Umbilical cord (tissue), 2 donors: Measurements from ENCODE around the gene ZBED4. TPM values are rescaled to one million over a fixed set of nuclear protein-coding genes. Genes with fewer than 3 reads are reported as not detected.
A peak's percentile ranks its signal among the peaks of the same experiment; 100 is the strongest.
"Not testable (repeated sequence)": the region's sequence is repeated elsewhere in the genome, so short reads cannot be mapped to it uniquely, and the experiment has no call there.

Experiments used
- DNase-seq: peaks from one replicate; pipeline ENCODE4 v3.0.0-alpha.2; 2015; ENCODE audit warnings: low spot score
- total RNA-seq: library from RNA; depleted of rRNA; stranded (reverse); fragments of >200 nt; gene quantifications from one replicate; pipeline ENCODE4 v1.2.3, GENCODE V29; 2014; ENCODE audit warnings: low replicate concordance; ENCODE audit not compliant: insufficient read depth

Gene ZBED4
- total RNA-seq, 1 donor from 2014 or later: 10.8 TPM

- DNase-seq: not testable (repeated sequence)
These were observed 1.1 kb upstream of the ZBED4 start for GRCh38 chr22:49852568-49852897.

DNA sequence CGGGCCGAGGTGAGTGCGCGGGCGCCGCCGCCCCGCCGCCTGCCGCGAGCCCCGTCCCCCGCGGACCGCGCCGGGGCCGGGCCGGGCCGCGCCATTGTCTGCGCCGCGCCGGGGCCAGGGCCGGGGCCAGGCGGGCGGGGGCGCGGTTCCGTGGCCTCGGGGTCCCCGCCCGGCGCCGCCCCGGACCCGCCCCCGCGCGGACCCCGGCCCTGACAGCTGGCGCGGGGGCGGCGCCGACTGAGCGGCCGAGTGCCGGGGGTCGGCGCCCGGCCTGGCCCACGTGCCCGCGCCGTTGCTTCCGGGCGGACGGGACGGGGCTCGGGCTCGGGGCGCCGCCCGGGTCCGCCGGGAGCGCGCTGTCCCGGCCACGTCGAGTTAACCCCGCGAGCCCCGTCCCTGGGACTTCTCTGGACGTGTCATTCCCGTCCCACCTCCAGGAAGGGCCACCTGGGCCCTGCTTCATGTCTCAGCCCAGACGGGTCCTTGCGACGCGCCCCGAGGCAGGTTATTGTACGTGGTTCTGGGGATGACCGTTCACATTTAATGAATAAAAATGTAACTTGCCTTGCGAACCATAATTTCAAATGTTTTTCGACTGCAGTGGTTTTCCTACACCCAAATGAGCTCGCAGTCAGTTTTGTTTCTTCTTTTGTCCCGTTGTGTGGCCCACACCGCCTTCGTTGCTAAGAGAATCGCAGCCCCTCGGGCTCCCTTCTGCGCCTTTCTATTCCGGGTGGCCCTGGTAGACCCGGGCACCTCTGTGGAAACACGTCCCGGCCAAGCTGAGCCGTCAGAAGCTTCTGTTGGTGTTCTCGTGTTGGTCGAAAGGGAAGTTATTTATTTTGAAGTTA is 562 bp downstream of the ZBED4 start:
- peak; percentile 36 for DNase-seq

DNA sequence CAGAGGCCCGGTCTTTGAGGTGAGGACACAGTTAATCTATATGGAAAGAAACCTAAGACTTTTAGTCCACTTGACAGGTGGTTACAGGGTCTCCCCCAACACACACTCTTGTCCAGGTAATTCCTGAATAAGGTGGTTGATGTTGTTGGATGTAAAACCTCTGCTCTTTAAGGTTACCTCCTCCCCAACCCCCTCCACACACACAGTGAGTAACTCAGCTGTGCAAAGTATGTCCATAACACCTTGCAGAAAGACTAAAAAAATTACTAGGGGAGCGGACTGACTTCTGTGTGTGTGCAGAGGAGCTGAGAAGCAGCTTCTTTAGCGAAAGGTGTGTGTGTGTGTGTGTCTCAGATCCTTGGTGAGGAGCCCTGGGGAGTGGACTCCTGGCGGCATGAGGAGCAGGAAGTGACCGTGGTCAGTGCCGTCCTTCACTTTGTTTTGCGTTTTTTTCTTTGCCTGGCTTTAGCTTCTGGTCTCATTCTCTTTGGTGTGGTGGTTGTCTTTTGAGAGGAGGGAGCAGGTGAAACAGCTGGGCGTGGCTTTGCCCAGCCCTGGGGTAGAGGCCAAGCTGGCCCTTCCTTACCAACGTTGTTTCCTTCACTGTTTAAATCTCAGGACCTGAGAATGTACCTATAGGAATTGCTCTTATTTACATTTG is 1.7 kb downstream of the ZBED4 start:
- DNase-seq: no peak

GRCh38 chr22:49856343-49856742 is 2.7 kb downstream of the ZBED4 start:
- no peak for DNase-seq

GRCh38 chr22:49856766-49857618 is 3.3 kb downstream of the ZBED4 start:
- no peak for DNase-seq

DNA sequence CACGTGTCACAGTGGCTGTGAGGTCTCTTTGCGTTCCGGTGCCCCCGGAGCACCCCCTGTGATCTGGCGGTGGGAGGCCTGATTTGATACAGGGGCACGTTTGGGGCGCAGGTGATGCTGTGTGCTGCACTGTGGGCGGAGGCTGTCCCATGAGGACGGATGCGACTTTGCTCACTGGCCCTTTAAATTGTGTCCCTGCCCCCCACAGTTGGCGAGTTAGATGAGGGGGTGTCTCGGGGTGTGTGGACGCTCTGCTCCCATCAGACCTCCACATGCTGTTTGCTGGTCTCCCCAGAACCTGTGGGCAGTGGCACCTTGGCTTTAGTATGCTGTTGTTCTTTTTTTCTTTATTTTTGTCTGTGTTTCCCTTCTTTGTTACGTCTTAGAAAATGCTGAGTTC is 5.2 kb downstream of the ZBED4 start:
- no peak for DNase-seq

GRCh38 chr22:49861642-49862495 is 8.2 kb downstream of the ZBED4 start:
- no peak for DNase-seq

DNA sequence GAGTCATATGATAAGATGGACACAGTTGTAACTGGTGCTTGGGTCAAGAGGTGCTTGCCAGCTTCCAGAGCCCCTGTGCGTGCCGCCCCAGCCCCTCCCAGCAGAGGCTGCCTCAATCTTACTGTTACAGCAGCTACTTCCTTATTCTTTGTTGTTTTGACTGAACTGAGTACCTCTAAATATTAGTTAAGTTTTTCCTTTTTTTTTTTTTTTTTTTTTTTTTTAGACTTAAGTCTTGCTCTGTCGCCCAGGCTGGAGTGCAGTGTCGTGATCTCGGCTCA is 8.8 kb downstream of the ZBED4 start:
- no peak for DNase-seq

DNA sequence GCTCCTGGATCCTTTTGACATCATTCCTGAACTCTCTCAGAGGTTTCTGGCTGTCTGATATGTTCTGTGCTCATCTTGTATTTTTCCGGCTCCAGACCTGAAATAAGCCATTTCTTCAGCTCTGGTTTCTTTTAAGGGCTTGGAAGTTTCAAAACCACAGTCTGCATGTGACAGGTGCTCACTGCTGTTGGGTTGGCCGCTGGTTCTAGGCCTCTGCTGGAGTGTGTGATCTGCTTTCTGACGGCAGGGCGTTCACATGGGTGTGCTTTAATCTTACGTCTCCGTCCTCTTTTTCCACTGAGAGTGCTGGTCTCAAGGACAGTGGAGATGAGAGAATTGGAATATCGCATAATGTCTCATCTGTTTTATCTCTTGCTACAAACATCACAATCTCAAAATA is 10.3 kb downstream of the ZBED4 start:
- no peak for DNase-seq

DNA sequence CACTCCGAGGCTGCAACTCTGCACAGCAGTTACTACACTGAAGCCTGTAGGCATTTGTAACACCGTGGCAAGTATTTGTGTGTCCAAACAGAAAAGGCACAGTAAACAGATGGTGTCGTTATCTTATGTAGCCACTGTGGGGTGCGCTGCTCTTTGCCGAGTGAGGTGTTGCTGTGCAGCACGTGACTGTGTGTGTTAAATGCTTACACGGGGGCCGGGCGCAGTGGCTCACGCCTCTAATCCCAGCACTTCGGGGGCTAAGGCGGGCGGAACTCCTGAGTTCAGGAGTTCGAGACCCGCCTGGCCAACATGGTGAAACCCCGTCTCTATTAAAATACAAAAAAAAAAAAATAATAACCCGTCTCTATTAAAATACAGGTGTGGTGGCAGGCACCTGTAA is 11.5 kb downstream of the ZBED4 start:
- DNase-seq: no peak

GRCh38 chr22:49866134-49866533 is 12.5 kb downstream of the ZBED4 start:
- DNase-seq: no peak

- DNase-seq: no peak
These were observed 13.0 kb downstream of the ZBED4 start for GRCh38 chr22:49866646-49867045.

DNA sequence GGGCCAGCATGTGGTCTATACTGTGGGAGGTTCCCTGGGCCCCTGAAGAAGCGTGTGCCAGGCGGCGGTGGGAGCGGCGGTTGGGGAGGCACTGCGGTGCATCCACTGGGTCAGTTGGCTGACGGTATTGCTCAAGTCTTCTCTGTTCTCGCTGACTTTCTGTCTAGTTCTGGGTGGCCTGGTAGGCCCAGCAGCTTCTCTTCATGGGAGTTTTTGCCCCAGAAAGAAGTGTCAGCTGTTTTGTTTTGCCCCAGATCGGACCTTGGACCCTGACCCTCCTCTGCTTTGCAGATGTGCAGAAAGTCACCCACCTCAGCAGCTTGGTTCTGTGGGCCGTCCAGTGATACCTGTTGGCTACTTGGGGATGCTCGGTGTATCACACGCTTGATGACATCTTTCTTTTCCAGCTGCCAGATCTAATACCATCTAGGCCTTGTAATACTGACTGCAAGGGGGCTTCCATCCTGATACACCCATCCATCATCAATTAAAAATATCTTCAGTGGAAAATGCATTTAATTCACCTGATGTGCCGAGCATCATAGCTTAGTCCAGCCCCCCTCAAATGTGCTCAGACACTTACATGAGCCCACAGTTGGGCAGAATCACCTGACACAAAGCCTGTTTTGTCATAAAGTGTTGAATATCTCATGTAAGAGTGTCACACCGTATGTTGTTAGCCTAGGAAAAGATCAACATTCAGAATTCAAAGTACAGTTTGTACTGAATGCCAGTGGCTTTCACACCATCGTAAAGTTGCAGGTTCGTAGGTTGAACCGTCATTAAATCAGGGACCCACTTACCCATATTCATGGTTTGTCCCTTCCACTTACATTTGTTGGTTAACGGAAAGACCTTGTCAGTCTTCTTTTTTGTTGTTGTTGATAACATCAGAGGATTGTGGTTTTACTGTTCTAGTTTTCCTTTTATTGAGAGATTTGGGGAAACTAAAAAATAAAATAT is 13.9 kb downstream of the ZBED4 start:
- DNase-seq: no peak

GRCh38 chr22:49869086-49869830 is 15.6 kb downstream of the ZBED4 start:
- DNase-seq: no peak

DNA sequence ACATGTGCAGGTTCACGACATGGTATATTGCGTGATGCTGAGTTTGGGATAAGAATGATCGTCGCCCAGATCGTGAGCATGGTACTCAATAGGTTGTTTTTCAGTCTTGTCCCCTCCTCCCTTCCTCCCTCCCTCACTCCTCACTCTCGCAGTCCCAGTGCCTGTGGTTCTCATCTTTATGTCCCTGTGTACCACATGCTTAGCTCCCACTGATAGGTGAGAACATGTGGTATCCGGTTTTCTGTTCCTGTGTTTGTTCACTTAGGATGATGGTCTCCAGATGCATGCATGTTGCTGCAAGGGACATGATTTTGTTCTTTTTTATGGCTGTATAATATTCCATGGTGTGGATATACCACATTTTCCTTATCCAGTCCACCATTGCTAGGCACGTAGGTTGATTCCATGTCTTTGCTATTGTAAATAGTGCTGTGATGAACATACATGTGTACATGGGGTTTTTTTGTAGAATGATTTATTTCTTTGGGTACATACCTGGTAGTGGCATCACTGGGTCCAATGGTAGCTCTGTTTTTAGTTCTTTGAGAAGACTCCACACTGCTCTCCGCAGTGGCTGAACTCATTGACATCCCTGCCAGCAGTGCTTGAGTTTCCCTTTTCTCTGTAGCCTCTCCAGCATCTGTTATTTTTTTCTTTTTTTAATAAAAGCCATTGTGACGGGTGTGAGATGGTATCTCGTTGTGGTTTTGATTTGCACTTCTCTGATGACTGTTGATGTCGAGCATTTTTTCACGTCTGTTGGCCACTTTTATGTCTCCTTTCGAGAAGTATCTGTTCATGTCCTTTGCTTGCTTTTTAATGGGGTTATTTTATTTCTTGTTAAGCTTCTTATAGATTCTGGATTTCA is 16.4 kb downstream of the ZBED4 start:
- DNase-seq: no peak

DNA sequence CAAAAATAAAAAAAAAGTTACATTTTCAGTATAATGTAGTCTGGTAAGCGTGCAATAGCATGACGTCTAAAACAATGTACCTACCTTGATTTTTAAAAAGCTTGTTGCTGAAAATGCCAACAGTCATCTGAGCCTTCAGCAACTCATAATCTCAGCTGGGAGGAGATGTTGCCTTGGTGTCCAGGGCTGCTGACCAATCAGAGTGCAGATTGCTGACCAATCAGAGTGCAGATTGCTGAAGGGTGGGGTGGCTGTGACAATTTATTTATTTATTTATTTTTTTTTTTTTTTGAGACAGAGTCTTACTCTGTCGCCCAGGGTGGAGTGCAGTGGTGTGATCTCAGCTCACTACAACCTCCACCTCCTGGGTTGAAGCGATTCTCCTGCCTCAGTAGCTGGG is 17.8 kb downstream of the ZBED4 start:
- DNase-seq: no peak

DNA sequence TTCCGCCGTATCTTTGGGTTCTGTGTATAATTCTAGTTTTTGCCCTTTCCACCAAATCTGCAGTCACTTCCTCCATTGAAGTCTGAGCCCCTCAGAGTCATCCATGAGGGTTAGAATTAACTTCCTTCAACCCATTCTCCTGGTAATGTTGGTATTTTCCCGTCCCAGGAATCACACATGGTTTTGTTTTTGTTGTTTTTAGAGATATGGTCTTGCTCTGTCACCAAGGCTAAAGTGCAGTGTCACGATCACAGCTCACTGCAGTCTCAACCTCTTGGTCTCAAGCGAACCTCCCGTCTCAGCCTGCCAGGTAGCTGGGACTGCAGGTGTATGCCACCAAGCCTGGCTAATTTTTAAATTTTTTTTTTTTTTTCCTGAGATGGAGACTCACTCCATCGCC is 18.7 kb downstream of the ZBED4 start:
- no peak for DNase-seq

DNA sequence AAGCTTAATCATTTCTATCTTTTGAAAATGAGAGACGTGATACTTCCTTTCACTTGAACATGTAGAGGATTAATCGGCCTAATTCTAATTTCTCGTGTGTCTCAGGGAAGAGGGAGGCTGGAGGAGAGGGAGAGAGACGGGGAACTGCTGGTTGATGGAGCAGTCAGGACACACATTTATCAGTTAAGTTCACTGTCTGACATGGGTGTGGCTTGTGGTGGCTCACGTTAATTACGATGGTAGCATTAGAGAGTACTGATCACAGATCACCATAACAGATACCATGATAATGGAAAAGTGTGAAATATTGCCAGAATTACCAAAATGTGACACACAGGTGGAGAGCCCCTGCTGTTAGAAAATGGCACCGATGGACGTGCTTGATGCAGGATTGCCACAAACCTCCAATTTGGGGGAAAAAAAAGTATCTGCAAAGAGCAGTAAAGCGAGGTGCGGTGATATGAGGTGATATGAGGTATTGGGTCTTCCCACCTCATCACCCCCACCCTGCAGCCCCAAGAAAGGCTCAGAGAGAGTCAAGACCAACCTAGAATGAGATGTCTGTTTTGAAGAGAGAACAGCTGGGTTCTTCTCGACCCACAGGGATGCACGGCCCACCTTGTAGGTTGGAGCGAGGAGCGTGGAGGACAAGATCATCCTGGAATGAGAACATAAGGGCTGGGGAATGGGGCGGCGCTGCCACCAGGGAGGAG is 19.7 kb downstream of the ZBED4 start:
- no peak for DNase-seq
